ENCODE results near the gene EXOC3L1. TPM values are rescaled to one million over a fixed set of nuclear protein-coding genes. Genes with fewer than 3 reads are reported as not detected.

The EXOC3L1 gene
- total RNA-seq, 4 donors from 2014 or later = 0.29 to 5.1 (median 1.8) TPM

GRCh38 chr16:67156143-67156844 is 33.6 kb downstream of the EXOC3L1 start:
- H3K4me1 ChIP-seq = peaks cover 0 to 16% of the 10 kb centered on the region in 2 donors
- TF ChIP-seq CTCF (IDR thresholded peaks at IDR 0.05) (no peak), POLR2A (IDR thresholded peaks at IDR 0.05) (no peak)
- no peaks in the 10 kb centered on the region for H3K9me3 ChIP-seq
- no peak for DNase-seq
- no peak overlapping the region for H3K27ac ChIP-seq
- H3K36me3 ChIP-seq = no peaks in the 10 kb centered on the region
- intact Hi-C loops (cut with DNase I; ENCODE audit: low total_unique reads) = loop anchor here (5.0 kb wide), 1 partner anchor 179 kb away; no protein-coding TSS in a partner anchor
- H3K27me3 ChIP-seq = no peaks in the 10 kb centered on the region
- H3K4me3 ChIP-seq = no peak overlapping the region

- intact Hi-C loops (cut with DNase I; ENCODE audit: low total_unique reads) = loop anchor here (5.0 kb wide), 1 partner anchor 178 kb away; no protein-coding TSS in a partner anchor
- Histone ChIP-seq H3K9me3 (no peaks in the 10 kb centered on the region), H3K4me1 (peaks cover 0 to 14% of the 10 kb centered on the region in 2 donors), H3K27ac (no peak overlapping the region), H3K27me3 (no peaks in the 10 kb centered on the region), H3K36me3 (no peaks in the 10 kb centered on the region), H3K4me3 (no peak overlapping the region)
- peak in 1 of 2 donors; percentile 78 for DNase-seq
- TF ChIP-seq POLR2A (IDR thresholded peaks at IDR 0.05) (no peak), CTCF (IDR thresholded peaks at IDR 0.05) (peak; percentile 80 to 99 (median 98))
Measured at GRCh38 chr16:67155295-67156142, 34.4 kb downstream of the EXOC3L1 start.

- no peak for TF ChIP-seq CTCF (IDR thresholded peaks at IDR 0.05)
- TF ChIP-seq POLR2A (IDR thresholded peaks at IDR 0.05) = no peak
- no peak for DNase-seq
Measured at GRCh38 chr16:67154578-67155294, 35.2 kb downstream of the EXOC3L1 start.

GRCh38 chr16:67151431-67152097 is 38.4 kb downstream of the EXOC3L1 start:
- H3K36me3 ChIP-seq = no peaks in the 10 kb centered on the region
- no peaks in the 10 kb centered on the region for H3K9me3 ChIP-seq
- no peak for TF ChIP-seq POLR2A (IDR thresholded peaks at IDR 0.05)
- no peak for TF ChIP-seq CTCF (IDR thresholded peaks at IDR 0.05)
- H3K27ac ChIP-seq = peak overlapping the region; percentile 77 to 80
- H3K4me3 ChIP-seq = peak overlapping the region; percentile 60 to 75
- intact Hi-C loops (cut with DNase I; ENCODE audit: low total_unique reads) = no loop called here
- no peak for DNase-seq
- no peaks in the 10 kb centered on the region for H3K27me3 ChIP-seq
- H3K4me1 ChIP-seq = peaks cover 0 to 9% of the 10 kb centered on the region in 2 donors

More at GRCh38 chr16:67154578-67155294, 35.2 kb downstream of the EXOC3L1 start:
- Histone ChIP-seq H3K9me3 (no peaks in the 10 kb centered on the region), H3K4me1 (peaks cover 0 to 17% of the 10 kb centered on the region in 2 donors), H3K27ac (no peak overlapping the region), H3K36me3 (no peaks in the 10 kb centered on the region), H3K4me3 (no peak overlapping the region), H3K27me3 (no peaks in the 10 kb centered on the region)
- intact Hi-C loops (cut with DNase I; ENCODE audit: low total_unique reads) = loop anchor here (5.0 kb wide), 1 partner anchor 177 kb away; no protein-coding TSS in a partner anchor
